NCI-H524 (cell line): ENCODE results near the gene HMCES.
"Not testable (repeated sequence)": the region's sequence is repeated elsewhere in the genome, so short reads cannot be mapped to it uniquely, and the experiment has no call there.

Experiments used
- DNase-seq, 2 experiments: peaks; one replicate each; lab custom pipeline; 2025; lab: John Stamatoyannopoulos, UW

The HMCES gene

DNA sequence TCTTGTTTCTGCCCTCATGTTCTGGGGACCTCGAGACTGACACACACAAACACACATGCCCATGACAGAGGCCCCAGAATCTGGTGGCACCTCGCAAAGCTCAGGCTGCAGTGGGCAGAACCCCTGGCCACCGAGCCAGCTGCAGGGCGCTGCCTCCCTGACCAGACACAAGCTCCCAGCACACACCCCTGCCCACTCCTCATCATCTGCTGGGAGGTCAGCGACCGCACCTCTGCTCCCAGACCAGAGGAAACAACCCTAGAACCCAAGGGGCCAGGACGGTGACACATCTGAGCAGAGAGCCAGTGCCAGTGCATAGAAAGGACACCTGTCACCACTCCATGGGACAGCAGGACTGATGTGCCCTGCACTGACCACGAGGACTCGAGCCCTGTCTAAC lies 43.2 kb downstream of the HMCES start:
- no peak for DNase-seq

DNA sequence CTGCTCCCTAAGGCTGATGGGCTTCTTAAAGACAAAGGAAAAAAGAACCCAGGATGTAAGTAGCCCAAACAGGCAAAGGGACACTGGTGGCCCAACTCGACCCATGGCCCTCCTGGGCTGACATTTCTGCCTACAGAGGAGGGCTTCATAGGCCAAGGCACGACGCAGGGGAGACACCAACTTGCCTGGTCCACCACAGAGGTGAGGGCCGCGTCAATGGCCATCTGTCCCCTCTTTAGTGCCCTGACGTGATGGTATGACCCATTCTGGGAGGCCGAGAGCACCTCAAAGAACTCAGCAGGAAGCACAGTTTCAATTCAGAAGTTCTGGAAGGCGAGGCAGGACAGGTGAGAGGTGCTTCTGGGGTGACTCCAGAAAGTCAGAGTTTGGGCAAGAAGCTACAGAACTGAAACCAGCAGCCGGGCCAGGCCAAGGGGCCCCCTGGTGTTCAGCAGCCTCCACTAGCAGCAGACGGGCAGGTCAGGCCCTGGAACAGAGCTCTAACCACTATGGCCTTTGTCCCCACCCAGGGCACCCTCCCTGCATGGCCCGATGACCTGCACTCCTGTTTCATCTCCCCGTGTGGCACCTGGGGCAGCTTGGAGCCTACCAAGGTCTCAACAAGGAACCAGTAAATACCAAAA lies 45.1 kb downstream of the HMCES start:
- DNase-seq: no peak

GRCh38 chr3:129324855-129325254 lies 46.2 kb downstream of the HMCES start:
- DNase-seq: no peak

- DNase-seq: no peak
Measured at GRCh38 chr3:129325383-129325782, 46.7 kb downstream of the HMCES start.

DNA sequence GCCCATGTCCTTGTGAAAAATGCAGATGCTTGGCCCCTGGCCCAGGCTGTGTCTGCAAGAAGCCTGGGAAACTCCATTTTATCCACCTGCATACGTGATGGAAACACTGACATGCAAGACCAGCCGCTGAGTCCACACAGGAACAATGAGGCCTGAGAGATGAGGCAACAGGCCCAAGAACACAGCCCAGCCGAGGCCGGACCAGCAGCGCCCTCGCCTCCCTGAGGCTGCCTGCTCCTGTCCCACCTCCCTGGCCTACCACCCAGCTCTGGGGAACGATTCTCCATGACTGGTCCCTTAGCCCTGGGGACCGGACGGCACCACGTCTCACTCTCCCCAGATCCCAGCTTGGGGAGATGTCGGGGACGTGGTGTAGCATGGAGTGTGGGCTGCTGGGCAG lies 47.5 kb downstream of the HMCES start:
- DNase-seq: no peak

DNA sequence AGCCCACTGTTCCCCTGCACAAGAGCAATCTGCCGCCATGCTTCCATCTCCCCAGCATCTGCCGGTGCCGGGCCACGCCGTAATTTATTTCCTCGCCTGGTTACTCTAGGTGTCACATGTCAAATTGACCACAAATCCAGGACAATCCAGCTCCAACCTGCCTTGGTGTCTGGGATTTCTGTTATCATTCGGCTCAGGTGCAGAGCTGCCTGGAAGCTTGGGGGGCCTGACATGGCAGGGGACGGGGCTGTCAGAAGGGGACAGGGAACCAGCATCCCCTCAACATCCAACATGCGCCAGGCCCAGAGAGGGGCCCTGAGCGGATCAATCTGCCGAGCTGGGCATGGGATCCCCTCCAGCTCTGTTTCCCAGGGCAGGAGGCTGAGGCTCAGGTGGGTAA lies 47.9 kb downstream of the HMCES start:
- DNase-seq: no peak

DNA sequence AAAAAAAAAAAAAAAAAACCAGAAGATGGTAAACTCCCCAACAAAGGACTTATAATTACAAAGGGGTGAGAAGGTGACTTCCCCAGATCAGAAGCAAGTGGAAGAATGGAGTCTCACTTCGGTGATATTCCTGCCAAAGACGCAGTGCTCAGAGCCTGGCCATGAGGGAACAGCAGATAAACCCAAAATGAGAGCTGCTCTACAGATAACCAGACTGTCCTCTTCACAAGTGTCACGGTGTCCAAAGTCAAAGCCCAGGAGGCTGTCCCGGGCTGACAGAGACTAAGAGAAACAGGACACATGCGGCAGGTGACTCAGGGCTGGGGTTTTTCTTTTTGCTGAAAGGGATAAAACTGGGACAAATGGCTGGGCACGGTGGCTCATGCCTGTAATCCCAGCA lies 48.8 kb downstream of the HMCES start:
- DNase-seq: no peak

DNA sequence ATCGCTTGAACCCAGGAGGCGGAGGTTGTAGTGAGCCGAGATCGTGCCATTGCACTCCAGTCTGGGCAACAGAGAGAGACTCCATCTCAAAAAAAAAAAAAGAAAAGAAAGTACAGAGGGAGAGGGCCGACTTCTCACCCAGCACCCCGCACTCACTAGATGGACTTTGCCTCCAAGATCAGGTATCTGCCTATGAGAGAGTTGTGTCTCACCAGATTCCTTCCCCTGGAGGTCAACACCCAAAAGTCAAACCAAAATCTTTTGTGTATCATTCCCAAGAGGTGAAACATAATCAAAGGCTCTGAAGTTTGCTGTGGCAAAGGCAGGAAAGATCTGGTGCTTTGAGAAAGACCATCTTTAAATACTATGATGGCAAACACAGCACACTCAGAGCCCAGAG lies 51.2 kb downstream of the HMCES start:
- no peak for DNase-seq

GRCh38 chr3:129330409-129330808 lies 51.7 kb downstream of the HMCES start:
- no peak for DNase-seq

- no peak for DNase-seq
Measured at GRCh38 chr3:129333891-129334290, 55.2 kb downstream of the HMCES start.

DNA sequence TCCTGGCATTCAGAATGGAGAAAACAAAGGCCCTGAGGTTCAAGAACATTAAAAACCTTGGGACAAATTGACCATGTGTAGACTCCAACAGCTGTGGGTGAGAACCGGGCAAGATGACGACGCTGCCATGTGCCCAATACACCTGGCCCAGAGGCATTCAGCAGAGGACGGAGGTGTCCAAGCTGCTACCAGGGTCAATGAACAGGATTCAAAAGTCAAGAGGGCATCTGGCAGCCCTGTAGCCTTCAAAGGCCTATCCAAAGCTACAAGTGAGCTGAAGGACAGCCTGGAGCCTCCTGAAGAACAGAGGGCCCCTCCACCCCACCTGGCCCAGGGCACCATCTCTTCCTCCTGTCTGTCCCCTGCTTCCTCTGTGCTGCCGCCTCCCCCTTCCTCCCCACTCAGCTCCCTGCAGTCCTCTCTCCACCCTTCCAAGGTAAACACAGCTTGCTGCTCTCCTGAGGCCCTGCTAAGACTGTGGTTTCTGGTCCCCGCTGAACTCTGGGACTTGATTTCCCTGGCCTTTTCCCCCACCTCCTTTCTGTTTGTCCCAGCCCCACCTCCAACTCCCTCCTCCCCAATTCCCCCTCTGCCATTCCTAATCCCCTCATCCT lies 57.5 kb downstream of the HMCES start:
- no peak for DNase-seq

GRCh38 chr3:129337719-129338118 lies 59.0 kb downstream of the HMCES start:
- not testable (repeated sequence) for DNase-seq

DNA sequence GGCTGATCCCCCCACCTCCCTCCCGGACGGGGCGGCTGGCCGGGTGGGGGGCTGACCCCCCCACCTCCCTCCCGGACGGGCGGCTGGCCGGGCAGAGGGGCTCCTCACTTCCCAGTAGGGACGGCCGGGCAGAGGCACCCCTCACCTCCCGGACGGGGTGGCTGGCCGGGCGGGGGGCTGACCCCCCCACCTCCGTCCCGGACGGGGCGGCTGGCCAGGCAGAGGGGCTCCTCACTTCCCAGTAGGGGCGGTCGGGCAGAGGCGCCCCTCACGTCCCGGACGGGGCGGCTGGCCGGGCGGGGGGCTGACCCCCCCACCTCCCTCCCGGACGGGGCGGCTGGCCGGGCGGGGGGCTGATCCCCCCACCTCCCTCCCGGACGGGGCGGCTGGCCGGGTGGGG lies 60.5 kb downstream of the HMCES start:
- DNase-seq: not testable (repeated sequence)

DNA sequence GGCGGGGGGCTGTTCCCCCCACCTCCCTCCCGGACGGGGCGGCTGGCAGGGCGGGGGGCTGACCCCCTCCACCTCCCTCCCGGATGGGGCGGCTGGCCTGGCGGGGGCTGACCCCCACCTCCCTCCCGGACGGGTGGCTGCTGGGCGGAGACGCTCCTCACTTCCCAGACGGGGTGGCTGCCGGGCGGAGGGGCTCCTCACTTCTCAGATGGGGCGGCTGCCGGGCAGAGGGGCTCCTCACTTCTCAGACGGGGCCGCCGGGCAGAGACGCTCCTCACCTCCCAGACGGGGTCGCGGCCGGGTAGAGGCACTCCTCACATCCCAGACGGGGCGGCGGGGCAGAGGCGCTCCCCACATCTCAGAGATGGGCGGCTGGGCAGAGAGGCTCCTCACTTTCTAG lies 61.2 kb downstream of the HMCES start:
- not testable (repeated sequence) for DNase-seq

- DNase-seq: no peak
Measured at GRCh38 chr3:129341331-129342141, 62.9 kb downstream of the HMCES start.

DNA sequence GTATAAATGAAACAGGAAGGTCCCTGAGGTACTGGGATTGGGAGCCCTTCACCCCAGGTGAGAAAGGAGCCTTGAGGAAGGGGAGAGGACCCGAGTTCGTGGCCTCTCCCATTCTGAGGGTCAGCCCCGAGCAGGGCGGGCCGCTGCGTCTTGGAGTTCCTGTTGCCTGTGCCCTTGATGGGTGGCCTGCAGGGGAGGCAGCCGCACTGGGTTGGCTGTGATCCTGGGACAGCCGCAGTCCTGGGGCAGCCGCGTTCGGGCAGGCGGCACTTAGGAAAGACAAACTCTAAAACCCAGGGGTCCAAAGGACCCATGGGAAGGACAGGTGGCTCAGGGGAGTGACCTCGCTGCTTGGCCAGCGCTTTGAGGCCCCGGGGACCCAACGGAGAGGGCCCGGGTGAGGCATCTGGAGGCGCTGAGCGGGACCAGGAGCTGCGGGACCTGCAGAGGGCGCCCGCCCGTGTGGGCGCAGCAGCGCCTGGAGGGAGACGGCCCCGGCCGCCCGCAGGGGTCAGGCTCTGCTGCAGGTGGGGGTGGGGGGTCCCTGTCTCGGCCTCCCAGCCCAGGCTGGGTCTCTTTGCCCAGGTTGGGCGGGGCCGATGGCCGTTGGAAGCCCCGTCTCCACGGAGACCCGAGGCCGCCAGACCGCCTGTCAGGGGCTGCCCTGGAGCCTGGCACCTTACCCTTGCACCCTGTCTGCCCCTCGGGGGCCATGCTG lies 65.1 kb downstream of the HMCES start:
- peak in 1 of 2 experiments; percentile 20 for DNase-seq

- no peak for DNase-seq
Measured at GRCh38 chr3:129344540-129345220, 66.0 kb downstream of the HMCES start.

DNA sequence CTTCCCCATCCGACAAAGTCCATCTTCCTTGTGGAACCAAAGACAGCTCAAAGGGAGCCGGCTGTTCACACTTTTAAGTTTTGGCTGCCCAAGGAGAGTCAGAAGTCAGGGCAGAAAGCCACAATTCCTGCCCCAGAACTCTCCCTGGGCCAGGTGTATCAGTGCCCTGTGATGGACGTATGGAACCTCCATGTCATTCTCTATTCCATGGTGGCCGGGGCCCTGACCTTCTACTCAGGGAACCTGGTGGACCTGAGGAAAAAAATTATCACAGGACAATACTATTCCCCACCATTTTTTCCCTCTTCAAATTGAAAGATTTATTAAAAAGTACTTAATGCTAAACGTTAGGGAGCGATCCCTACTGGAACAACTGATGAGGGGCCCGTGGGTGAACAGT lies 66.6 kb downstream of the HMCES start:
- DNase-seq: no peak

GRCh38 chr3:129345971-129346370 lies 67.3 kb downstream of the HMCES start:
- no peak for DNase-seq

GRCh38 chr3:129346695-129347457 lies 68.2 kb downstream of the HMCES start:
- peak; percentile 47 to 76 for DNase-seq

GRCh38 chr3:129347458-129347845 lies 68.8 kb downstream of the HMCES start:
- DNase-seq: no peak
